CD4-positive, alpha-beta T cell treated with Interferon alpha-2 for 1 hour (primary cell): Measurements from ENCODE around the gene STAT3.

Experiments used
- DNase-seq, 2 donors: peaks; one replicate each; pipeline ENCODE4 v3.0.0-alpha.2; 2020 to 2022

The STAT3 gene

GRCh38 chr17:42290577-42290976 lies 97.7 kb downstream of the STAT3 start:
- DNase-seq = no peak

DNA sequence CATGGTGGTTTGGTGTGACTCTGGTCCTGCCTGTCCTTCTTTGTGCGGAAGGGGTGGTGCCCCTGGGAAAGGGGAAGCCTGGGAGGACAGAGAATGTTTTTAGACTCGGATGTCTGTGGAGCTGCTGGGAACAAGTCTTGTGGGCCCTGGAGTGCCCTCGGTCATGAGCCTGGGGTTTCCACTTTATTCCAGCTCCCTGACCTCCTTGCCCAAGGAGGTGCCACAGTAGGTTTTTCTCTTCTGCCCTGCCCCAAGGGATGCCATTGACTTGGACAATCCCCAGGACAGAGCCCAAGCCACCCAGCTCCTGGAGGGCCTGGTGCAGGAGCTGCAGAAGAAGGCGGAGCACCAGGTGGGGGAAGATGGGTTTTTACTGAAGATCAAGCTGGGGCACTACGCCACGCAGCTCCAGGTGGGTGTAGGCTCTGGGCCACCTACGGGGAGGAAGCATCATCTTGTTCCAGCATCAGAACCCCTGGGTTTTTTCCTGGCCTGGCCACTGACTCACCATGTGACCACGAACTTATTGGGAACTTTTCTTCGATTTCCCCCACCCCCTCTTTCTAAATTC lies 98.5 kb downstream of the STAT3 start:
- peak in 1 of 2 donors; percentile 46 for DNase-seq

DNA sequence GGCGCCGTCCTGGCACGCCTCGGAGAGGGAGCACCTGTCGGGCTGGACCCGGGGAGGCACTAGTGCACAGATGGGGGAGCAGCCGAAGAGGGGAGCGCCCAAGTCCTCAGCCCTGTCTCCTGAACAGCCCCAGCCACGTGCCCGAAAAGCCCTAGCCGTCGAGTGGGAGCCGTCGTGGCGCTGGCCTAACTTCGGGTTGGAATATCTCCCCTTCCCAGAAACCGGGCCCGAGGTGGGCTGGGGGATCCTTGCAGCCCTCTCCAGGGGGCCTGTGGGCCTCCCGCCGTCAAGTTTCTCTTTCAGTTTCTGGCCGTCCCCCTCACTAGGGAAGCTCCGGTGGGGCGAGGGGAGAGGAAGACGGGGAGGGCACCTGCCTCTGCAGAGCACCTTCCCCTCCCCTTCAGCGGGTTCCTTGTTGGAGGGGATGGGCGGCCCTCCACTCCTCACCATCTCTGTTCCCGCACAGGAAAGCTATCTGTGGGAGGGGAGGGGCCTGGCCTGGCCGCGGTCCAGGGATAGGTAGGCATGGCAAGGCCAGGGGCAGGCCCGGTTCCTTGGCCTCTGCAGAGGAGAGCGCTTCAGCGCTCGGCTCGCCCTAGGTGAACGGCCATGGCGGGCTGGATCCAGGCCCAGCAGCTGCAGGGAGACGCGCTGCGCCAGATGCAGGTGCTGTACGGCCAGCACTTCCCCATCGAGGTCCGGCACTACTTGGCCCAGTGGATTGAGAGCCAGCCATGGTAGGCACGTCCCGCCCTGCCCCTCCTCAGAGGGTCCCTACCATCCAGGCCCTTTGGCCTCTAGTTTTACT lies 99.2 kb downstream of the STAT3 start:
- DNase-seq = peak; percentile 41 to 76

GRCh38 chr17:42287977-42288802 lies 100.1 kb downstream of the STAT3 start, which contains the start of gene STAT5A:
TSS of gene STAT5A (plus strand) at chr17:42288498. CDS start at chr17:42289412, 914 bp downstream.
- peak; percentile 80 to 86 for DNase-seq

DNA sequence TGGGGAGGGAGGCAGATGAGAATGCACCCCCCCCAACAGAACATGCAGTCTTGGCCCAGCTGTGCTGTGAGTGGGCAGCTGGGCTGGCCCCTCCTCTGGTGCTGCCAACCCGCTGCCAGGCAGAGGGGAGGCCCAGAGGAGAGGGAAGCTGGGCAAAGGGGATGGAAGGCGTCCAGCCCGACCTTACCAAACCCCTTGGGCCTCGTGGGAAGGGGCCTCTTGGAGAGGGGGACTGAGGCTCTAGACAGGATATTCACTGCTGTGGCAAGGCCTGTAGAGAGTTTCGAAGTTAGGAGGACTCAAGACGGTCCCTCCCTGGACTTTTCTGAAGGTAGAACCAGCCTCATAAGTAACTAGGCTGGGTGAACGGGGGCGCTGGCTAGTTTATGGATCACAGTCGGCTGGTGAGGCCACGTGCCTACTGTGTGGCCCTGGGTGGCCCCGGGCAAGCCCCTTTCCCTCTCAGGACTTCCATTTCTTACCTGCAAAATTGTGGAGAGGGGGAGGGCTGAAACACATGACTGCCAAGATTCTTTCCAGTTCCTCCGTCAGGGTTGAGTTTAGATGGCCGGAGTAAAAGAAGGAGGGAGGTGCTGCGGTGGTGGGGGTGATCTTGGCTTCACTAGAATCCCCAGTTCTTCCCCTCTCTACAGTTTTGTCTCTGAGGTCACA lies 100.8 kb downstream of the STAT3 start:
- DNase-seq = peak; percentile 39 to 57

DNA sequence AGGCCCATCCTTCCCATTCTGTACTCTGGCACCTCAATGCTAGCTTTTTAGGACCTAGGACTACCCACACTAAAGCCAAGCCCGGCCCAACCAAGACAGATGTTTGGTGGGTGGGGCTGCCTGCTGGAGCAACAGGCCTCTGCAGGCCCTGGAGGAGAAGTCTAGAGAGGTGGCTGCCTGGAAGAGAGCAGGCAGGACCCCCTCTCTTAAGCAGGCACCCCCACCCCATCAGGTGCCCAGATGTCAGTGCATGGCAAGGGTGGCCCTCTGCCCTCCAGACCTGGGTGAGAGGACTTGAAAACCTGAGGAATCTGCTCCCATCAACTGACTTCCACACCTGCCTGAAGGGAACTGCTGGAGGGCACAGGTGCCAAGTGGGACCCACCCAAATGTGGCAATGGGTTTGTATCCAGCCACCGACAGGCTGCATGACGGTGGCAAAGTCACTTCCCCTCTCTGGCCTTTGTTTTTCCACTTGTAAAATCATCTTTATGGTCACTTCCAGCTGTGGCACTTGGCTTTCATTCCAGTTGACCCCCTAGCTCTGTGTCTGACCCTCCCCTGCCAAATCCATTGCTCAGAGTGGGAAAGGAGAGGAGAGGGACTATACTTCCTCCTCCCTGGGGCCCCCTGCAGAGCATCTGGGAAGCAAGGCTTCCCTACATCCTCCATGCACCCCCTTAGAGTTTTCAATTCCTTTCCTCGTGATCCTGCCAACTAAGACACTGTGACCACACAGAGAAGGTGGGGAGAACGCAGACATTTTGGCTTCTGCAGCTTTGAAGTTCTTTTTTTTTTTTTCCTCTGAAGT lies 101.6 kb downstream of the STAT3 start:
- DNase-seq = no peak

DNA sequence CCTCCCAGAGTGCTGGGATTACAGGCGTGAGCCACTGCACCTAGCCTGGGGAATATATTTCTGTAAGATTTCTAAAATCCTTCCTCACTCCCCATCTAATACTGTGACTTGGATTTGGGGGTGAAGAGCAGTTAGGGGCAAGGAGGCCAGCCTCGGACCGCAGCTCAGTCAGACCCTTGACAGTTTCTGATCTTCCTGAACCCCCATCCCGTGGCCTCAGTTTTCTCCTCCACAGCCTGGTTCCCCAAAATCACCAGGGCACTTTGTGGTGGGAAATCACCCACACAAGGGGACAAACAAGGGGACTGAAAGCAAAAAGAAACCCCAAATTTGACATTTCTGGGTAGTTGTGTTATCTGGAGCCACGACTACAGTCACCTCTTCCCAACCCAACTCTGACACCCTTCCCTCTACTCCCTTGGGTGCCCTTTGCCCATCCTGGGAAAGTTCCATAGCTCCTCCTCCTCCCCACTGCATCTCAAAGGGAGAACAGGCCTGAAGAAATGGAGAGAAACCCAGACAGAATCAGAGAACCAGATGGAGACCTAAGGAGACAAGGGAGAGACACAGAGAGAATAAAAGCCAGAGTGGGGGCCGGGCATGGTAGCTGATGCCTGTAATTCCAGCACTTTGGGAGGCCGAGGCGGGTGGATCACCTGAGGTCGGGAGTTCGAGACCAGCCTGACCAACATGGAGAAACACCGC lies 102.7 kb downstream of the STAT3 start:
- no peak for DNase-seq

- no peak for DNase-seq
Measured at GRCh38 chr17:42284566-42284965, 103.7 kb downstream of the STAT3 start.

- no peak for DNase-seq
Measured at GRCh38 chr17:42284024-42284369, 104.2 kb downstream of the STAT3 start.

- no peak for DNase-seq
Measured at GRCh38 chr17:42283241-42284023, 104.8 kb downstream of the STAT3 start.

DNA sequence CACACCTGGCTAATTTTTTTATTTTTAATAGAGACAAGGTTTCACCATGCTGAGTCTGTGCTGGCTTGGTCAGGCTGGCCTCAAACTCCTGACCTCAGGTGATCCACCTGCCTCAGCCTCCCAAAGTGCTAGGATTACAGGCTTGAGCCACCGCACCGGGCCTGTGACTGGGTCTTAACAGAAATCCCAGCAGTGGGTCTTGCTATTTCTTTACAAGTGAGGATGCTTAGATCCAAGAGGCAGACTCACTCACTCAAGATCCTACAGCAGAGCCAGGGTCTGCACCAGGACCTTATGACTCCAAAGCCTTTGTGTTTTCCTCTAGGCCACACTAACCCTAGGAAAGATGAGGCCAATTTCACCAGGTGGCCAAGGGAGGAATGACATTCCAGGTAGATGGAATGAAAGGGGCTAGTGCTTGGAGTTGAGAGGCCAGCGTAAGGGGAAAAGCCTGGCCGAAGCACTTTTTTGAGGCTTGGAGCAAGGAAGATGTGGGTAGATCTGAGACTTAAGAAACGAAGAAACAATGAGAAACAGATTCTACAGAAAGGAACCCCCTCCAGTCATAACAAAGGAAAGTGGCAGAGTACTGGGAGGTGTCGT lies 105.7 kb downstream of the STAT3 start:
- no peak for DNase-seq

GRCh38 chr17:42281571-42282096 lies 106.6 kb downstream of the STAT3 start:
- DNase-seq = no peak

GRCh38 chr17:42279776-42280630 lies 108.2 kb downstream of the STAT3 start:
- no peak for DNase-seq

DNA sequence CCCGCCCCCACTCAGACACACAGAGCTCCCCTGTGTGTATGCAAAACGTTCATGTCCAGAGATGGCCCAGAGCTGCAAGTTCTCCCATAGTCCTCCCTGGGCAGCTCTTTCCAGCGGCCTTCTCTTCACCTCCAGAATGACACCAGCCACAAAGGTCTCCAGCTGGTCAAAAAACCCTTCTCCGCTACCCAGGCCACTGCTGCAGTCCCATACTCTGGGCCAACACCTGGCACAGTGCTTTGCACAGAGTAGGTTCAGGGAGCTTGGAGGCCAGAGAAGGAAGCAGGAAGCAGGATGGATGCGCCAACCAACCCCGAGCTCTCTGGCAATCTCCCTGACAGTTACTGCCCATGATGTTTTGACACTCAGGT lies 110.9 kb downstream of the STAT3 start:
- no peak for DNase-seq

GRCh38 chr17:42276609-42277341 lies 111.5 kb downstream of the STAT3 start:
- peak in 1 of 2 donors; percentile 42 for DNase-seq

GRCh38 chr17:42276359-42276608 lies 112.0 kb downstream of the STAT3 start, which contains the start of gene STAT5B:
TSS of gene STAT5B (minus strand) at chr17:42276391. CDS start at chr17:42232127, 44,264 bp downstream.
- DNase-seq = peak; percentile 63 to 79

DNA sequence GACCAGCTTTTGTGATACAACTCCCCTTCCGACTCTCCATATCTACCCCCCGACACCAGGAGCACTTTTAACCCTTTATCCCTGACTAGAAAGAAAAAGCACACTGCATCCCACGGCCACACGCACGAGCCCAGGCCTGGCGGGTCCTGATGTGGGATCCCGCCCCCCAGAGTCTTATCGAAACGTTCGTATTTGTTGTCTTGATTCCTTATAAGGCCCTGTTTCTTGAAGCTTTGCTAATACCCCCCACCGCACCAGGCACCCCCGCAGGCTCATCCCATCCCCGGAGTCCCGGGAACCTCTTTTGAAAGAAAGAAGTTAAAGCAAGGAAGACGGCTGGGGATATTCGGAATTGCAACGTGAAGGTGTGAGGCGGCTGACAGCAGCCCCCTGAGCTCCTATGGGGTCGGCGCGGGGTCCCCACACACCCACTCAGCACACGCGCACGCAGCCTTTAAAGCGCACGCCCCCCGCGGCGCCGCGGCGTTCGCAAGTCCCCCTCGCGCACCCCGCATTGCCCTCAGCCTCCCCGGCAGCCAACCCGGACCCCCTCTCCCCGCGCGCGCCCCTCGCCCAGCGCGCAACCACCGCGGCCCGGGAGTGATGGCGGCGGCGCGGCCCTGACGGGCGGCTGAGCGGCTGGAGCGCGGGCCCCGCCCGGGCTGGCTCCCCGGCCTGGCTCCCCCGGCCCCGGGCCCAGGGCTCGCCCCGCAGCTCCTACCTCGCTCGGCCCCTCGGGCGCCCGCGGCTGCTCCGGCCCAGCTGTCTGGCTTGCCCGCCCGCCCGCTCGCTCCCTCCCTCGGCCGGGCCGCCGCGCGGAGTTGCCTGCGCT lies 112.5 kb downstream of the STAT3 start:
- DNase-seq = peak; percentile 32 to 52
